Measurements from ENCODE around the gene BEAN1.

BEAN1 gene

GRCh38 chr16:66528294-66528693, 101.2 kb downstream of the BEAN1 start:
- H3K27me3 ChIP-seq (ENCODE audit: control insufficient read depth, insufficient read depth, low read length), result no peaks in the 10 kb centered on the region
- TF ChIP-seq CTCF (IDR thresholded peaks at IDR 0.05), result no peak
- H3K4me3 ChIP-seq (ENCODE audit: low read depth, low read length), result no peak overlapping the region
- no peak overlapping the region for H3K27ac ChIP-seq
- peaks cover 7% of the 10 kb centered on the region for H3K4me1 ChIP-seq
- H3K79me2 ChIP-seq, result peaks cover 2% of the 10 kb centered on the region
- no peak overlapping the region for H3K4me2 ChIP-seq (ENCODE audit: low read length)
- no peaks in the 10 kb centered on the region for H3K36me3 ChIP-seq (ENCODE audit: control insufficient read depth, insufficient read depth, low read length)
- no peaks in the 10 kb centered on the region for H3K9me3 ChIP-seq (ENCODE audit: control insufficient read depth, low read length)
- H3K9ac ChIP-seq, result no peak overlapping the region
- H2AFZ ChIP-seq, result no peak overlapping the region

GRCh38 chr16:66529475-66529874, 102.4 kb downstream of the BEAN1 start:
- H3K4me1 ChIP-seq, result peaks cover 7% of the 10 kb centered on the region
- H2AFZ ChIP-seq, result no peak overlapping the region
- H3K4me2 ChIP-seq (ENCODE audit: low read length), result no peak overlapping the region
- TF ChIP-seq CTCF (IDR thresholded peaks at IDR 0.05), result no peak
- H3K36me3 ChIP-seq (ENCODE audit: control insufficient read depth, insufficient read depth, low read length), result no peaks in the 10 kb centered on the region
- H3K9me3 ChIP-seq (ENCODE audit: control insufficient read depth, low read length), result no peaks in the 10 kb centered on the region
- H3K27me3 ChIP-seq (ENCODE audit: control insufficient read depth, insufficient read depth, low read length), result no peaks in the 10 kb centered on the region
- no peak overlapping the region for H3K9ac ChIP-seq
- H3K79me2 ChIP-seq, result peaks cover 2% of the 10 kb centered on the region
- H3K4me3 ChIP-seq (ENCODE audit: low read depth, low read length), result no peak overlapping the region
- no peak overlapping the region for H3K27ac ChIP-seq
